Measurements from ENCODE around the gene METTL4.
"Not testable (repeated sequence)": the region's sequence is repeated elsewhere in the genome, so short reads cannot be mapped to it uniquely, and the experiment has no call there.

Gene METTL4

DNA sequence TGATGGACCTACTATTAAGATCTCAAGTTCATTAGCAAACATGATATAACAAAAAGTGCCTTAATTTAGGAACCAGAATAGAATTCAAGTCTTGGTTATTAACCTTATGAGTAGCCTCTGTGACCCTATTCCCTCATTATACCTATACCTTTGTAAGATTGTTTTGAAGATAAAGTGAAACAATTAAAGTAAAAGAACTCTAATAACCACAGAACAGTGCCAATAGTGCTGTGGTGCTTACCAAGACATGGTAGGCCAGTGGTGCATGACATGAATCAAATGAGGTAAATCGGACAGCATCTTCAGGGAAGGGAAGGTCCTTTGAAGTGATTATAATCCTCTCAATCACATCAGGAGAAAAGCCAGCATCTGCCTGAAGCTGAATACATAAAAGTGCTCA is 36.4 kb downstream of the METTL4 start:
- TF ChIP-seq JUND (IDR thresholded peaks at IDR 0.05; ENCODE audit: low read depth) = no peak
- DNase-seq (ENCODE audit: low read depth in 1 of 2, low spot score in 1 of 2) = no peak
- in situ Hi-C loops (cut with HindIII; ENCODE audit: low pct_unique_long_range_greater_than_20kb, low sequenced_read_pairs) = no loop called here

DNA sequence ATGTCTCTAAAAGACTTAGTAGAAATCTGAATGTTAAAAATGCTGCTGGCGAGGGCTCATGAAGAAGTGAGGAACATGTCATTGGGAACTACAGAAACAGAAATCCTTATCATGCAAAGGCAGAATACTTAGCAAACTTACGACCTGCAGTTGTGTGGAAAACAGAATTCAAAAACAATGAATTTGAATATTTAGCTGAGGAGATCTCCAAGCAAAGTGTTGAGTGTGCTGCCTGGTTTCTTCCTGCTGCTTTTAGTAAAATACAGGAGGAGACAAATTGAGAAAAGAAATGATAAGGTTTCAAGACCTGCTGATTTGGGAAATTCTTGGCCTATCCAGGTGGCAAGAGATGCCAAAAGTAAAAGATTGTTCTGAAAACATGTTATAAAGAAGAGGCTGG is 38.5 kb downstream of the METTL4 start:
- DNase-seq (ENCODE audit: low read depth in 1 of 2, low spot score in 1 of 2) = no peak
- in situ Hi-C loops (cut with HindIII; ENCODE audit: low pct_unique_long_range_greater_than_20kb, low sequenced_read_pairs) = no loop called here
- TF ChIP-seq JUND (IDR thresholded peaks at IDR 0.05; ENCODE audit: low read depth) = no peak

DNA sequence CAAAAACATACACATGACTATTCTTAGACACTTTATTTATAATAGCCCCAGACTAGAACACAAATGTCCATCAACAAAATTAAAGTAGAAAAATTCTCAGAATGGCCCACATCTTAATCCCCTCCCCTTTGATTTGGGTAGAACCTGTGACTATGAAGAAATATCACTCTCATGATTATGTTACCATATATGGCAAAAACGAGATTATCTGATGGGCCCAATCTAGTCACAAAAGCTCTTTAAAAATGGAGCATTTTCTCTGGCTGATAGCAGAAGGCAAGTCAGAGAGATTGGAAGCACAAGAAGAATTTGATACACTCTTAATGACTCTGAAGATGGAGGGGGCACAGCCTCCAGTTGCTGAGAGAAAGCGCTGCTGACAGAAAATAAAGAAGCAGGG is 39.6 kb downstream of the METTL4 start:
- no peak for TF ChIP-seq JUND (IDR thresholded peaks at IDR 0.05; ENCODE audit: low read depth)
- in situ Hi-C loops (cut with HindIII; ENCODE audit: low pct_unique_long_range_greater_than_20kb, low sequenced_read_pairs) = no loop called here
- DNase-seq (ENCODE audit: low read depth in 1 of 2, low spot score in 1 of 2) = no peak

DNA sequence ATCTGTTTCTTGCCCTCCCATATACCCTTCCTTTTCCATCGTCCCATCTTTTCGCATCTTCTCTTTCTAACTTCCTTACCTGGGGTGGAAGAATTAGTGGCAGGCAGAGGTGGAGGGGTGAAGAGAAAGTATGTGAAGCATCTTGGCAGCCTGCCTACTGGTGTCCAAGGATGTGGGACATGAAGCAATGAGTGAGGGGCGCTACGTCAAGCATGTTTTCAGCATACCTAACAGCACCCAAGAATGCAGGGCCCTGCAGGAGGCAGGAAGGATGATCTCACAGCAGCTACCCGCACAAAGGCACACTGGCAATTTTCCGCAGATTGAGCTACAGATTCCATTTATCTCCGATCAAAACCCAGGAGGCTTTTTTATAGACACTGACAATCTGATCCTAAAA is 42.2 kb downstream of the METTL4 start:
- peak; percentile 90 for TF ChIP-seq JUND (IDR thresholded peaks at IDR 0.05; ENCODE audit: low read depth)
- peak in 1 of 2 experiments; percentile 89 for DNase-seq (ENCODE audit: low read depth in 1 of 2, low spot score in 1 of 2)
- in situ Hi-C loops (cut with HindIII; ENCODE audit: low pct_unique_long_range_greater_than_20kb, low sequenced_read_pairs) = no loop called here

DNA sequence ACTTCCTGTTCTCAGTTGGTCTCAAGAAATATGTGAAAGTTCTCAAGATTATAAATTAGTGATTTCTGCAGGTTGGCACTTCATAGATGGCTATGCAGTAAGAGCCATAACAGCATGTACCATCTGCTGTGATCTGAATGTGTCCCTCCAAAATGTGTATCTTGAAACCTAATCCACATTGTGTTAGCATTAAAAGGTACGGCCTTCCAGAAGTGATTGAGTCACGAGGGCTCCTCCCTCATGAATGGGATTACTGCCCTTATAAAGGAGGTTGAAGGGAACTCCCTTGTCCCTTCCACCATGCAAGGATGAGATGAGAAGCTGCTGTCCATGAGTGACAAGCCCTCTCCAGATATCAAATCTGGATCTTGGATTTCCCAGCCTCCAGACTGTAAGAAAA is 45.0 kb downstream of the METTL4 start:
- in situ Hi-C loops (cut with HindIII; ENCODE audit: low pct_unique_long_range_greater_than_20kb, low sequenced_read_pairs) = no loop called here
- no peak for DNase-seq (ENCODE audit: low read depth in 1 of 2, low spot score in 1 of 2)
- TF ChIP-seq JUND (IDR thresholded peaks at IDR 0.05; ENCODE audit: low read depth) = no peak

DNA sequence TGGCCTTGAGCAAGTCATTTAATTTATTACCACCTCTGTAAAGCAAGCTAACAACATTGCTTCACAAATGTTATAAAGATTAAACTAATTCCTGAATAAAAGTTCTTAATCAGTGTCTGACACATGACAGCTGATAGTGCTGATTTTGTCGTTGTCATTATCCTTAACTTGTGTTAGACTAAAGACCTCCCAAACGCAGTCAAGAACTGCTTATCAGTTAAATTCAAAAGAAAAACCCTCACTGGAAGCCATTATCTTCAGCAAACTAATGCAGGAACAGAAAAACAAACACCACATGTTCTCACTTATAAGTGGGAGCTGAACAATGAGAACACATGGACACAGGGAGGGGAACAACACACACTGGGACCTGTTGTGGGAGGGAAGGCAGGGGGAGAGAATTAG is 46.5 kb downstream of the METTL4 start:
- DNase-seq (ENCODE audit: low read depth in 1 of 2, low spot score in 1 of 2); in situ Hi-C loops (cut with HindIII; ENCODE audit: low pct_unique_long_range_greater_than_20kb, low sequenced_read_pairs): not testable (repeated sequence)

DNA sequence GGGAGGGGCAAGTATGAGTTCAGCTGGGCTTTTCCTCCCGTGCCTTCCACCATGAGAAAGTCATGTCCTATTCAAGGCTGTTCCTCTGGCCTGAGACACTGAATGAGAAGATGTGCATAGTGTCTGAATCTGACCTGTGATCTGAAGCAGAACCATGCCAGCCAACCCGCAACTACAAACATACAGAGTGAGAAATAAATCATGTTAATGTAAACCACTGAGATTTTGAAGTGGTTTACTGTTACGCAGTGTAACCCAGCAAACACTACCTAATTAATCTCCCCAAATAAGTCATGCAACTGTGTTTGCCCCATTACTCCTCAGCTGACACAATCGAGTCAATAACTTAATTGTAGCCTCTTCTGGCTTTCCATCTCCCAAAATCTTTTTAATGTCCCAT is 49.2 kb downstream of the METTL4 start:
- no peak for DNase-seq (ENCODE audit: low read depth in 1 of 2, low spot score in 1 of 2)
- in situ Hi-C loops (cut with HindIII; ENCODE audit: low pct_unique_long_range_greater_than_20kb, low sequenced_read_pairs) = no loop called here
- TF ChIP-seq JUND (IDR thresholded peaks at IDR 0.05; ENCODE audit: low read depth) = no peak

DNA sequence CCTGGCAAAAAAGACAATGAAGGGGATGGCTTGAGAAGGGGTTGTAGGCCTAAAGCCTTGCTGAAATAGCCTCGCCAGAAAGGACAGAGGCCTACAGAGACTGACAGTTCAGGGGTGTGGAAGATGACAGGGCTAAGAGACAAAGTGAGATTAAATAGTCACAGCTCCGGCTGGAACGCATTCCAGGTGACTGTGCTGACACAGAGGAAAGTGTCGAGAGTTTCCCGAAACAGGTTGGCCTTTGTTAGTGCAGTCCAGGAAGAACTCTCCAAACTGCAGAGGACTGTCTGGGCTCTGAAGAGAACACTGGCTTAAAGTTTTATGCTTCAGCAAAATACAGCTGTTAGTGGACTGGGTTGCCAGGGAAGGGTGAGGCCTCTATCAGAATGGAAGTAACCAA is 52.8 kb downstream of the METTL4 start:
- in situ Hi-C loops (cut with HindIII; ENCODE audit: low pct_unique_long_range_greater_than_20kb, low sequenced_read_pairs) = no loop called here
- DNase-seq (ENCODE audit: low read depth in 1 of 2, low spot score in 1 of 2) = peak in 1 of 2 experiments; percentile 27
- no peak for TF ChIP-seq JUND (IDR thresholded peaks at IDR 0.05; ENCODE audit: low read depth)

DNA sequence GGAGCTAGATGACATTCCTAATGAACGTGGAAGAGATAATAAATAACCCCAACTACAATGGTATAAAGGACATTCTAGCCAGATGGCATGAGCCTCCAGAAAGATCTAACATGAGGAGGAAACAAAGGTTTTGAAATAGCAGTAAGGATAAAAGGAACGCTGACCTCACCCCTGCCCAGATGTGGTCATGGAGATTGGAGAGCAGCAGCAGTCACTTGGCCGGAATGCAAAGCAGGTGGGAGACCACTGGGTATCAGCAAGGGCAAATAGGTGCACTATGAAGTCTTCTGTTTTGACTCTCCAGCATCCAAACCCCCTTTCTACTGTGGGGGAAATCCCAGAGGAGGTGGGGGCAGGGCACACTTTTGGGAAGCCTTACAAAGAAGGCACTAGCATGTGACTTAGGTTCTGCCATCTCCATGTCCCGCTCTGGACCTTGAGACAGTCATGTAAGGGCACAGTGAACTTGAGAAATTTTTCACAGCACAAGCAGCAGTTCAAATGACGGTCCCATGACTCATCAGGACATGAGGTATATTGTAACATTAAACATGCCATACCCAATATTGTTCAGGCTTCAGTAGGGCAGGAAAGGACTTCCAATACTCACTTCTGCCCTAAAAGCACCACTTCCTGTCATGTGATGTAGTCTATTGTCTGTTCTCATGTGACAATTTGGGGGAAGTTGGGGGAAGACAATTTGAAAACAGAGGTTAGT is 55.2 kb downstream of the METTL4 start:
- in situ Hi-C loops (cut with HindIII; ENCODE audit: low pct_unique_long_range_greater_than_20kb, low sequenced_read_pairs) = no loop called here
- no peak for TF ChIP-seq JUND (IDR thresholded peaks at IDR 0.05; ENCODE audit: low read depth)
- DNase-seq (ENCODE audit: low read depth in 1 of 2, low spot score in 1 of 2) = no peak

DNA sequence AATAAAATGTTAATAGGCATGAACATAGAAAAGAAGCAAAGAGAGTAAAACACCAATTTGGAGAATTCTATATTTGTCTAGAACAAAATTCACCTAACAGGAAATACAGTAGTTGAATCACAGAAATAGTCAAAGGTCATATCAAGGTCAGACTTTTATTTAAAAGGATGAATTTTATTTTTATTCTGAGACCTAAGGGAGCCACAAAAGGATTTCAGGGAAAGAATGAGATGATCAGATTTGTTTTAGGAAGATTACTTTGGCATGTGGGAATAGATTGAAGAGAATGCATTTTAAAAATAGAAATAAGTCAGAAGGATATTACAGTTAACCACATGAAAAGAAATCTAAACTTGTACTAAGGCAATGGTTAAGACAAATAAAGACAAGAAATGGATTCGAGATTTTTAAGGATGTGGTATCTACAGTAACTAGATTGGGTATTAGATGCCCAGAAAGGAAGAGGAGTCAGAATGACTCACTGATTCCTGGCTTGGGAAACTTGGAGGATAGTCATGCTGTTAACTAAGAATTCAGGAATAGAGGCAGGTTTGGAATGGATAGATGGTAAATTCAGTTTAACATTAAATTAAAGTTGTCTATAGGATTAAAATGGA is 56.0 kb downstream of the METTL4 start:
- no peak for DNase-seq (ENCODE audit: low read depth in 1 of 2, low spot score in 1 of 2)
- in situ Hi-C loops (cut with HindIII; ENCODE audit: low pct_unique_long_range_greater_than_20kb, low sequenced_read_pairs) = no loop called here

DNA sequence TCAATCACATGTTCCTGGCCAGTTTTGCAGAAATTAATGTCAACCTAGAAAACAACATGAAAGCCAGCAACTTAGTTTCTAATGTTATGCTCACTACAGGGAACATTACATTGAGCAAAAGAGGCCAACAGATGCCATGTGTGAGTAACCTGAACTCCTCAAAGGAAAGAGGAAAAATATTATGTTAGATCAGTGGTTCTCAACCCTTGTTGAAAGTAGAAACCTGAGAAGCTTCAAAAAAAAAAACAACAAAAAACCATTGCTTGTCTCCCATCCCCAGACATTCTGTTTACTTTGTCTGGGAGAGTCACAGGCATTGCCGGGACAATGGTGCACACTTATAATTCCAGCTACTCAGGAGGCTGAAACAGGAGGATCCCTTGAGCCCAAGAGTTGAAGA is 57.7 kb downstream of the METTL4 start:
- no peak for TF ChIP-seq JUND (IDR thresholded peaks at IDR 0.05; ENCODE audit: low read depth)
- DNase-seq (ENCODE audit: low read depth in 1 of 2, low spot score in 1 of 2) = no peak
- in situ Hi-C loops (cut with HindIII; ENCODE audit: low pct_unique_long_range_greater_than_20kb, low sequenced_read_pairs) = no loop called here

More for the DNA sequence above, 56.0 kb downstream of the METTL4 start:
- no peak for TF ChIP-seq JUND (IDR thresholded peaks at IDR 0.05; ENCODE audit: low read depth)

DNA sequence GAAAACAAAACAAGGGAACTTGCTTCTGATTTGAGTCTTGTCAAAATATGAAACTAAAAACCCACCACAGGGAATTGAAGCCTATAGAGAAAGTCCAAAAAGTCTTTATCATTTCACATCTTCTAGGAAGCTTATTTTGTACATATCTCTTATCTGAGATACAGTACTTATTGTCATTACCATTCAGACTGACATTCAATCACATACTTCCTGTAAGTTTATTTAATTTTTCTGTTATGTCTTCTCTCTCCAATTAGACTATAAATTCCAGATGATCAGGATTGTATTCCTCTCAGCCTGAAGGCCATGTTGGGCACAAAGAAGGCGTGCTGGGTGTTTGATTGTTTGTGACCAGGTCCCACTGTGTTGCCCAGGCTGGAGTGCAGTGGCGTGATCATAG is 59.2 kb downstream of the METTL4 start:
- in situ Hi-C loops (cut with HindIII; ENCODE audit: low pct_unique_long_range_greater_than_20kb, low sequenced_read_pairs) = no loop called here
- DNase-seq (ENCODE audit: low read depth in 1 of 2, low spot score in 1 of 2) = no peak
- TF ChIP-seq JUND (IDR thresholded peaks at IDR 0.05; ENCODE audit: low read depth) = no peak

DNA sequence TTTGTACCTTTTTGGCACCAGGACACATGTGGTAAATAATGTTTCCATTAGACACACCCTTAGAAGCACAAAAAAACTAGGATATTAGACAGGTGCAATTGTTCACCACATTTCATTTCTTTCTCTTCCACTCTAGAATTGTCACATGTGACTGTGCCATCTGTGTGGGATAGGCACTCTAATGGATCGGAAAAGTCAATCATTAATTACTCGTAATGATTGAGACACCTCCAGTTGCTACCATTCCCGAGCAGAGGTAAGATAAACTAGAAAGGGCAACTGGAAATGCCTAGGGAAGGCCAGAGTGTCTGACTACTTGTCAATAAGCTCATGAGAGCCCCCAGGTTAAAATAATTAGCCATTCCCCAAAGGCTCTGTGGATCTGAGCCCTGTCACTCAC is 59.9 kb downstream of the METTL4 start:
- no peak for TF ChIP-seq JUND (IDR thresholded peaks at IDR 0.05; ENCODE audit: low read depth)
- in situ Hi-C loops (cut with HindIII; ENCODE audit: low pct_unique_long_range_greater_than_20kb, low sequenced_read_pairs) = no loop called here
- no peak for DNase-seq (ENCODE audit: low read depth in 1 of 2, low spot score in 1 of 2)

DNA sequence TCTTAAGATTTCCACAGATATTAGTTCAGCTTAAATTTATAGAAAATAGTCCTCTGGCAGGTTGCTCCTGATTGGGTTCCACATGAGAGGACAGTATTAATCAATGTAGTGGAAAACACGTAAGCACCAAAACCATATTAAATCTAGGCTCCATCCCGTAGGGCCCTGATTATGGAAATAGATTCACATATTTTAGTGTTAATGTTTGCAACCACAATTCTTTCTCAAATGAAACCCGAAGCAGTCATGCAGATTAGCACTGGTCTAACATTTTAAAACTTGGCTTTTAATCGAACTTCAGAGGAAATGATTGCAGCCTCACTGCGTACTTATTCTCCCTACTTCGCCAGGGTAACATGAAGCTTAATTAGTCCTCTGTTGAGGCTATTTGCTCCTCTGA is 60.9 kb downstream of the METTL4 start:
- in situ Hi-C loops (cut with HindIII; ENCODE audit: low pct_unique_long_range_greater_than_20kb, low sequenced_read_pairs) = no loop called here
- no peak for DNase-seq (ENCODE audit: low read depth in 1 of 2, low spot score in 1 of 2)
- TF ChIP-seq JUND (IDR thresholded peaks at IDR 0.05; ENCODE audit: low read depth) = no peak
